Aorta (tissue), 5 donors: Measurements from ENCODE around the gene LCNL1. TPM values are rescaled to one million over a fixed set of nuclear protein-coding genes. Genes with fewer than 3 reads are reported as not detected.

ENCODE experiments used
- ATAC-seq: fragments of 200-7000 bp; cut with Tn5 transposase; one replicate; pipeline ENCODE4 v1.9.1; 2022; ENCODE audit warnings: moderate library complexity; ENCODE audit not compliant: low FRiP score
- DNase-seq, 2 donors: peaks; one replicate each; pipeline ENCODE4 v3.0.0-alpha.2; 2020
- H3K27ac ChIP-seq, 2 donors: one replicate each; pipeline ENCODE4 v1.5.1; 2013; ENCODE audit warnings: low read length in 2 of 2, mild to moderate bottlenecking in 2 of 2, moderate library complexity in 2 of 2, control low read depth in 1 of 2, inconsistent platforms in 1 of 2, low read depth in 1 of 2
- H3K27me3 ChIP-seq, 2 donors: one replicate each; pipeline ENCODE4 v1.6.1; 2013; ENCODE audit warnings: control low read depth in 1 of 2, low read length in 1 of 2, mild to moderate bottlenecking in 1 of 2, moderate library complexity in 1 of 2; ENCODE audit not compliant: insufficient read depth in 2 of 2, control insufficient read depth in 1 of 2
- H3K36me3 ChIP-seq, 2 donors: one replicate each; pipeline ENCODE4 v1.6.1; 2013; ENCODE audit warnings: control low read depth in 1 of 2, low read length in 1 of 2, mild to moderate bottlenecking in 1 of 2; ENCODE audit not compliant: insufficient read depth in 2 of 2, control insufficient read depth in 1 of 2
- H3K4me1 ChIP-seq, 2 donors: one replicate each; pipeline ENCODE4 v1.6.1; 2013; ENCODE audit warnings: low read length in 2 of 2, control low read depth in 1 of 2, mild to moderate bottlenecking in 1 of 2, moderate library complexity in 1 of 2; ENCODE audit not compliant: insufficient read depth in 2 of 2, control insufficient read depth in 1 of 2
- H3K4me3 ChIP-seq, 2 donors: one replicate each; pipeline ENCODE4 v1.5.1; 2013; ENCODE audit warnings: low read length in 2 of 2, control low read depth in 1 of 2, mild to moderate bottlenecking in 1 of 2
- H3K9me3 ChIP-seq: one replicate; pipeline ENCODE4 v1.6.1; 2013; ENCODE audit warnings: mild to moderate bottlenecking, low read length; ENCODE audit not compliant: control insufficient read depth
- WGBS, 2 donors: extraction: QIAGEN DNeasy Blood & Tissue Kit; methylation state at CpG; one replicate each; pipeline ENCODE4 v1.1.7; 2013; 5-methylcytosine and 5-hydroxymethylcytosine counted together
- intact Hi-C, 2 donors: fragments of 100-400 bp; cut with DNase I; formaldehyde crosslinking; loops; one replicate each; pipeline versions ENCODE4 v1.14.2 to v1.15.0; 2022
- polyA plus RNA-seq, 2 donors: library from polyadenylated mRNA; stranded (reverse); fragments of 200-250 nt; gene quantifications; one replicate each; pipeline ENCODE4 v1.2.3, GENCODE V29; 2013
- total RNA-seq, 2 donors: library from RNA; stranded (reverse); fragmentation: NEBNext Ultra II Directional; extraction: Animal tissue kit (Norgen Biotek cat#: 25700); gene quantifications; one replicate each; pipeline ENCODE4 v1.2.1, GENCODE V29; 2021
- donor health status: healthy with polysubstance abuse.
- donor health status: Bipolar disorder and iron deficiency.
- donor health status: DM: no; HTN: no; CAD: no.
- donor health status: DM: no; HTN: no; CAD: no.
- donor health status: DM: yes; HTN: yes; CAD: no.

Gene LCNL1
- total and polyA plus RNA-seq, 4 donors: 0.15 to 1.1 (median 0.36) TPM; not detected in 1

- H3K4me1 ChIP-seq: no peaks in the 10 kb centered on the region
- 94 to 97% methylated on average over 16 of the region's 16 CpGs for WGBS, 2 donors
Observed at GRCh38 chr9:136980669-136981478, 1.9 kb upstream of the LCNL1 start.

GRCh38 chr9:136981588-136982231 lies 1.1 kb upstream of the LCNL1 start:
- intact Hi-C loops: no loop called here
- DNase-seq: no peak
- no peaks in the 10 kb centered on the region for H3K4me1 ChIP-seq
- H3K36me3 ChIP-seq: no peaks in the 10 kb centered on the region
- no peak overlapping the region for H3K4me3 ChIP-seq
- 76 to 77% methylated on average over 17 of the region's 17 CpGs for WGBS, 2 donors
- H3K9me3 ChIP-seq: no peaks in the 10 kb centered on the region
- H3K27ac ChIP-seq: no peak overlapping the region
- no peaks in the 10 kb centered on the region for H3K27me3 ChIP-seq
- ATAC-seq: no peak

More at GRCh38 chr9:136980669-136981478, 1.9 kb upstream of the LCNL1 start:
- no peak for ATAC-seq
- Histone ChIP-seq H3K9me3 (no peaks in the 10 kb centered on the region), H3K27me3 (no peaks in the 10 kb centered on the region), H3K27ac (no peak overlapping the region), H3K4me3 (no peak overlapping the region), H3K36me3 (no peaks in the 10 kb centered on the region)
- DNase-seq: no peak
- intact Hi-C loops: no loop called here

DNA sequence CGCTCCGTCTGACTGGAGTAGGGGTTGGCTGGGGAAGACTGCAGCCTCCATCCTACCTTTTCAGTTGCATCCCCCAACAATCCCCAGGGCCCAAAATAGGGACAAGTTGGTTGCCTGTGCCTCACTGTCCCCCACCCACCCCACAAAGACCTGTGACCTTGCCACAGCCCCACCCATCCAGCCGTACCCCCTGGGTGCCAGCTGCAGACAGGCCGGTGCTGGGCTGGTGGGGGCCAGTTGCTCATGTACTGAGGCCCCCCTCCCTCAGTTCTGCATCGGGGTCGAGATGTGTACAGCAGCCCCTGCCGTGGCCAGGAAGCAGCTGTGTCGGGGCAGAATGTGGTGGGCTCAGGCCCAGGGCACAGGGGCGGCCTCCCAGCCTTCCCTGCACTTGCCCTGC lies 374 bp downstream of the LCNL1 start:
- Histone ChIP-seq H3K27me3 (no peaks in the 10 kb centered on the region), H3K4me1 (no peaks in the 10 kb centered on the region), H3K9me3 (no peaks in the 10 kb centered on the region), H3K27ac (no peak overlapping the region), H3K36me3 (no peaks in the 10 kb centered on the region), H3K4me3 (no peak overlapping the region)
- ATAC-seq (no peak), DNase-seq (no peak)
- WGBS, 2 donors: 91 to 92% methylated on average over 9 of the region's 9 CpGs
- intact Hi-C loops: no loop called here

DNA sequence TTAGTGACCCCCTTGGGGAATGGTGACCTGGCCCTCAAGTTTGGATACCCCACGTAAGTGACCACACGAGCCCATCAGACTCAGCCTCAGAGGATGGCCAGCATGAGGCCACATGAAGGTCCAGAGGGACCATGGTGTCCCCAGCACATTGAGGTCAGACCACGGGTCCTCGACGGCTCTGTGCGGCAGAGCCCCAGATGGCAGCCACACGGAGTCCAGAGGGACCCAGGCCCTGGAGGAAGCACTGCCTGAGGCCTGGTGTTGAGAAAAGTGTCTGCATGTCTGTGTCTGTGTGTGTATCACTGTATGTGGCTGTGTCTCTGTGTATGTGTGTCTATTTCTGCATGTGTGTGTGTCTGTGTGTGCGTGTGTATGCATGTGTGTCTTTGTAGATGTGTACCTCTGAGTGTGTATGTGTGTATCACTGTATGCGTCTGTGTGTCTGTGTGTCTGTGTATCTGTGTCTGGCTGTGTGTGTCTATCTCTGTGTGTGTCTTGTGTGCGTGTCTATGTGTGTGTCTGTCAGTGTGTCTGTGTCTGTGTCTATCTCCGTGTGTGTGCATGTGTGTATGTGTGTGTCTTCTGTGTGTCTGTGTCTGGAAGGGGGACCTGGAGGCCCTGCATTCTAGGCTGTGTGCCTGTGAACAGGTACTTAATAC lies 992 bp downstream of the LCNL1 start:
- intact Hi-C loops: no loop called here
- no peaks in the 10 kb centered on the region for H3K36me3 ChIP-seq
- no peaks in the 10 kb centered on the region for H3K9me3 ChIP-seq
- H3K4me1 ChIP-seq: no peaks in the 10 kb centered on the region
- H3K4me3 ChIP-seq: no peak overlapping the region
- H3K27me3 ChIP-seq: no peaks in the 10 kb centered on the region
- no peak overlapping the region for H3K27ac ChIP-seq
- WGBS, 2 donors: 84 to 87% methylated on average over 11 of the region's 11 CpGs
- DNase-seq (no peak), ATAC-seq (no peak)

- H3K36me3 ChIP-seq: no peaks in the 10 kb centered on the region
- H3K4me1 ChIP-seq: no peaks in the 10 kb centered on the region
- 59 to 66% methylated on average over 16 to 29 of the region's 29 CpGs for WGBS, 2 donors
- no peak overlapping the region for H3K27ac ChIP-seq
- no peaks in the 10 kb centered on the region for H3K9me3 ChIP-seq
- intact Hi-C loops: no loop called here
- no peak overlapping the region for H3K4me3 ChIP-seq
- DNase-seq (no peak), ATAC-seq (no peak)
- no peaks in the 10 kb centered on the region for H3K27me3 ChIP-seq
Observed at GRCh38 chr9:136984464-136985026, 1.8 kb downstream of the LCNL1 start.

DNA sequence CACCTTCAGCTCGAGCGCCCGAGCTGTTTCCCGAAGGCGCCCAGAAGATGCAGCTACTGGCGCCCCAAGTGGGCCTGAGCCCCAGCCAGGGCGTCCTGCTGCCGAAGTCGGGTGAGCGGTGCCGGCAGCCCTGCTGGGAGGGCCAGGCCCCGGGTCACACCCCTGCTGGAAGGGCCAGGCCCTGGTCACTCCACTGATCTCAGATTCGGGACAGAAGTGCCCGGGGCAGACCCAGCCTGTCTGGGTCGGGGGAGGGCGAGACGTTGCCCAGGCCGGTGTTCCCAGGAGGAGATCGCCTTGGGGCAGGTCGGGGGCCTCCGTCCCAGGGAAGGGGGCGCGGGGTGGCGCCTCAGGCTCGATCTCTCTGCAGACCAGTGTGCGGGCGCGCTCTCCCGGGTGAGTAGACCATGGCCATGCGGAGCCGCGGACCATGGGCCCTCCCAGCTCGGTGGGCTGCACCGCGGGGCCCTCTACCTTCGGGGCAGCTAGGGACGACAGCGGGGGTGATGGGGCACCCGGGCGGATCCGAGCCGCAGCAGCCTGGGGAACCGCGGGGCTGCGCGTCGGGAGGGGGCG lies 2.3 kb downstream of the LCNL1 start:
- intact Hi-C loops: no loop called here
- Histone ChIP-seq H3K27me3 (no peaks in the 10 kb centered on the region), H3K36me3 (no peaks in the 10 kb centered on the region), H3K4me1 (no peaks in the 10 kb centered on the region), H3K4me3 (no peak overlapping the region), H3K9me3 (no peaks in the 10 kb centered on the region), H3K27ac (no peak overlapping the region)
- ATAC-seq (no peak), DNase-seq (no peak)
- WGBS, 2 donors: 8 to 9% methylated on average over 39 to 48 of the region's 48 CpGs

DNA sequence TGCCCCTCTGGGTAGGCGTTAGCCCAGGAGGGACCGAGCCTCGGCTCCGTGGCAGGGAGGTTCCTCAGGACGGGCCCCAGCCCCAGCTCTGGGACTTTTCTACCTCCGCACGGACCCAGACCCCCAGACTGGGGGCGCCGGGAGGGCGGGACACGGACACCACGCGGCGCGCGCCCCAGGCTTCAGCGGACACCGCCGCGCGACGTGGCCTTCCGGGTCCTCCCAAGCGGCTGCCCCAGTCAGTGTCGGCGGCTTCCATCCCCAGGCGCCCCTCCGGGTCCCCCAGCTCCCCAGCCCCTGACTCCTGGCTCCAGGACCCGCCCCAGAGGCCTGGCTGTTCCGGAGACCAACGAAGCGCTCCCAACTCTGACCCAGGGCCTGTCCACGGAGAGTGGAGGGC lies 3.1 kb downstream of the LCNL1 start:
- no peaks in the 10 kb centered on the region for H3K9me3 ChIP-seq
- no peaks in the 10 kb centered on the region for H3K4me1 ChIP-seq
- H3K36me3 ChIP-seq: no peaks in the 10 kb centered on the region
- intact Hi-C loops: no loop called here
- no peak for ATAC-seq
- WGBS, 2 donors: 22 to 28% methylated on average over 25 to 33 of the region's 33 CpGs
- no peak overlapping the region for H3K4me3 ChIP-seq
- H3K27me3 ChIP-seq: no peaks in the 10 kb centered on the region
- no peak overlapping the region for H3K27ac ChIP-seq
- no peak for DNase-seq

- 95 to 96% methylated on average over 4 of the region's 4 CpGs for WGBS, 2 donors
- ATAC-seq: no peak
- H3K4me1 ChIP-seq: peaks cover 0 to 4% of the 10 kb centered on the region in 2 donors
- H3K27me3 ChIP-seq: no peaks in the 10 kb centered on the region
- no peak for DNase-seq
- intact Hi-C loops: no loop called here
- no peak overlapping the region for H3K27ac ChIP-seq
- no peaks in the 10 kb centered on the region for H3K36me3 ChIP-seq
- H3K9me3 ChIP-seq: no peaks in the 10 kb centered on the region
- H3K4me3 ChIP-seq: no peak overlapping the region
Observed at GRCh38 chr9:136988872-136989271, 6.1 kb downstream of the LCNL1 start.
